ENCODE data around the gene RASAL3. TPM values are rescaled to one million over a fixed set of nuclear protein-coding genes. Genes with fewer than 3 reads are reported as not detected.

The RASAL3 gene
- total RNA-seq, 2 experiments from 2014 or later = 75.0 to 83.4 TPM

DNA sequence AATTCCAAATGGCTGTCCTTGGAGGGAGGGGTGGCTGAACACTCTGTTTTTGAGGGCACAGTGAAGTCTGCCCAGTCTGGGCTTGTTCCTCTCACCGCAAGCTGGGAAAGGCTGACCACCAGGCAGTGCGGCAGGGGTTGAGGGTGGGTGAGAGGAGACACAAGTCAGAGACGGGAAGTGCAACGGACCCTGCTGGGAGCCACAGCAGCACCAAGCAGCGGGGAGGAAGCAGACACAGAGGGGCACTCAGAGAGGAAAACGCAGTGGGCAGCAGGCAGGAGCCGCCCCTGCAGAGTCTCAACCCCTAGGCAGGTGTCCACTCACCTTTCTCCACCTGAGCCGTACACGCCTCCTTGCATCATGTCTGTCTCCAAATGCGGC lies 61.2 kb downstream of the RASAL3 start:
- H3K27ac Mint-ChIP-seq = no peak overlapping the region
- H3K9me3 Mint-ChIP-seq = no peaks in the 10 kb centered on the region
- H3K4me3 Mint-ChIP-seq = no peak overlapping the region
- peaks cover 22% of the 10 kb centered on the region for H3K4me1 Mint-ChIP-seq
- H3K27me3 Mint-ChIP-seq = no peaks in the 10 kb centered on the region
- no peak for DNase-seq
- H3K36me3 Mint-ChIP-seq = peaks cover 6% of the 10 kb centered on the region

DNA sequence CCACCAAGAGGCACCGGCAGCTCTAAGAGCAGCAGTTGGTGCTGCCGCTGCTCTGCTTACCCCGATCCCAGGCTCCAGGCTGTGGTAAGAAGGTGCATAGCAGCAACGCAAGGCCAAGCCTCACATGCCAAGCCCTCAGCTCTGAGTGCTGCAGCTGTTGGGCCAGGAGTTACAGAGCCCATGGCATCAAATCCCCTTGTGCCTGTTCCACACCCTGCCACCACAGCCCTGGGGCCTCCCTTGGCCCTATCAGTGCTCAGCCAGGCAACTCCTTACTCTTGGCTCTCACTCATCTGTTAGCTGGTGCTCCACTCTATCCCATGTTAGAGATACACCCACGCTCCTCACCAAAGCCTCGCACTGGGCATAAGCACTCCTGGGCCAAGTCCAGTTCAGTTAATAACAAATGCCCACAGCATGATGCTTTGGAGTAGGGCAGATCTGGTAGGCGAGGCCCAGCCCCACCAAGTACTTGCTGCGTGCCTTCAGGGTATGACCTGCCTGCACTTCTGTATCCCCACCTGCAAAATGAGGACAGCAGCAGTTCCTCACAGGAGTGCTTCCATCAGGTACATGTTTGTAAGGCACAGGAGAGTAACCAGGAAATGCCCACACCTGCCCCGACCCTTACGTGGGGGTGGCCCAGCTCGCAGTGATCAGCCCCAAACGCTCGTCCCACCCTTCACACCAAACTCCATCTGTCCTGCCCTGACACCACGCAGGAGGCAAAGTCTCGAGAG lies 61.8 kb downstream of the RASAL3 start:
- peaks cover 16% of the 10 kb centered on the region for H3K4me1 Mint-ChIP-seq
- DNase-seq = no peak

More for the DNA sequence above, 61.8 kb downstream of the RASAL3 start:
- Mint-ChIP-seq H3K4me3 (no peak overlapping the region), H3K27me3 (no peaks in the 10 kb centered on the region), H3K9me3 (no peaks in the 10 kb centered on the region), H3K36me3 (peaks cover 4% of the 10 kb centered on the region), H3K27ac (no peak overlapping the region)

Other genes starting within 250 kb of the RASAL3 start
- gene EPHX3, start 232.1 kb downstream of the RASAL3 start, total RNA-seq = not detected
- 100 to 1,000 TPM; 110 to 113 TPM for gene BRD4, start 132.0 kb downstream of the RASAL3 start, total RNA-seq
- gene AKAP8, start 84.8 kb downstream of the RASAL3 start, total RNA-seq = 10 to 100 TPM; 59.4 to 61.2 TPM
- 10 to 100 TPM; 70.6 to 71.6 TPM for gene AKAP8L, start 45.6 kb downstream of the RASAL3 start, total RNA-seq
- gene WIZ, start 14.6 kb downstream of the RASAL3 start, total RNA-seq = 10 to 100 TPM; 22.7 to 24.1 TPM
- gene PGLYRP2, start 15.0 kb upstream of the RASAL3 start, total RNA-seq = not detected
- gene CYP4F22, start 44.0 kb upstream of the RASAL3 start, total RNA-seq = 1 to 10 TPM; 1.3 to 1.6 TPM
- not detected for gene CYP4F8, start 150.7 kb upstream of the RASAL3 start, total RNA-seq
- under 1 TPM; 0.06 to 0.23 TPM for gene CYP4F3, start 176.4 kb upstream of the RASAL3 start, total RNA-seq
- not detected for gene CYP4F12, start 208.5 kb upstream of the RASAL3 start, total RNA-seq